Measurements from ENCODE around the gene HOXB1.

DNA sequence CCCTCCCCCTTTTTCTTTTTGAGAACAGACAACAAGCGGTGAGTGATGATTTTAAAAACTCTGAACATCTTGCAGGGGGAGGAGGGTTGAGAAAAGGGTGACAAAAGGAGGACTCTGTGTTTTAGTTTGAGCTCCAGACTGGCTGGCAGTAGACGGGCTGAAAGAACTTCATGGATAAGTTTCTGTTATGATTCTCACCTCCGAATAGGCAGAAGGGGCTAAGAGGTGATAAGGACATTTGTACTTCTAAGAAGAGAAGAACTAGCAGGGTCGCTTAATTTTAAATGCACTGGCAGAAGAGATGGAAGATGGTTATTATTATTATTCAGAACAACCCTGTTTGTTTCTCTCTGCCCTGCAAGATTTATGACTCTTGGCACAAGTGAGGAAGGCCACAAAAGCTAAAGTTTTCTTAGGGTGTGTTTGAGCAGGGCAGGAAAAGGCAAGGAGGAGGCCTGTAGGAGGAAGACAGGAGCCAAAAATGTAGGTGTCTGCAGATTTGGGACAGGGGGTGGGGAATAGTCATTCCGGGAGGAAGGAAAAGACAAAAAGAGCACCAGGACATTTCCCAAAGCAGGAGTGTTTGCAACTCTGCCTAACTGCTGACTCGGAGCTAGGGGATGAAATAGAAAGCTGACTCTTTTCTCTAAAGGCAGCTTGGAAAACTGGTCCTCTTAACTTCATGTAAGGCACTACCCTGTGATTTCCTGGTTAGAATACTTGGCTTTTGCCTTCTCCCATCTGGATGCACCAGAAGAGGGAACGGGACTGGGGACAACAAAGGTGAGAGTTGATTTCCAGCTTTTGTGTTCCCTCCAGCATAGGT is 26.0 kb upstream of the HOXB1 start:
- no peak for TF ChIP-seq FOXK2 (IDR thresholded peaks at IDR 0.05)
- TF ChIP-seq ELF4 (IDR thresholded peaks at IDR 0.05), result no peak
- TF ChIP-seq, protein P1, sequence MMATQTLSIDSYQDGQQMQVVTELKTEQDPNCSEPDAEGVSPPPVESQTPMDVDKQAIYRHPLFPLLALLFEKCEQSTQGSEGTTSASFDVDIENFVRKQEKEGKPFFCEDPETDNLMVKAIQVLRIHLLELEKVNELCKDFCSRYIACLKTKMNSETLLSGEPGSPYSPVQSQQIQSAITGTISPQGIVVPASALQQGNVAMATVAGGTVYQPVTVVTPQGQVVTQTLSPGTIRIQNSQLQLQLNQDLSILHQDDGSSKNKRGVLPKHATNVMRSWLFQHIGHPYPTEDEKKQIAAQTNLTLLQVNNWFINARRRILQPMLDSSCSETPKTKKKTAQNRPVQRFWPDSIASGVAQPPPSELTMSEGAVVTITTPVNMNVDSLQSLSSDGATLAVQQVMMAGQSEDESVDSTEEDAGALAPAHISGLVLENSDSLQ (IDR thresholded peaks at IDR 0.05), result peak; percentile 82

Data from HEK293T (cell line).